ENCODE results near the gene SLC44A4. TPM values are rescaled to one million over a fixed set of nuclear protein-coding genes. Genes with fewer than 3 reads are reported as not detected.

SLC44A4 gene
- total and polyA plus RNA-seq, 9 of the 15 experiments (the other 6 are each of a cell fraction or from before 2014, with no cell fraction given): 7.9 to 18.6 (median 11.2) TPM

- peak; percentile 60 for TF ChIP-seq POLR2B (IDR thresholded peaks at IDR 0.05; ENCODE audit: low read depth, partially characterized antibody)
- peak in 1 of 2 experiments; percentile 50; a peak in 2 of 4 replicates for TF ChIP-seq ZMIZ1 (IDR thresholded peaks at IDR 0.05; ENCODE audit: low read depth in 2 of 2, low read length in 2 of 2)
- TF ChIP-seq ZBTB26 (CRISPR knock-in tag; IDR thresholded peaks at IDR 0.05): peak; percentile 43; the same call in 1 of the 2 replicates
- TF ChIP-seq MTF1 (CRISPR knock-in tag; IDR thresholded peaks at IDR 0.05; ENCODE audit: borderline replicate concordance): no peak
- TF ChIP-seq ZC3H8 (IDR thresholded peaks at IDR 0.05): no peak
- no peak; the same call in 1 of the 2 replicates for TF ChIP-seq CGGBP1 (CRISPR knock-in tag; IDR thresholded peaks at IDR 0.05)
- TF ChIP-seq DEAF1 (CRISPR knock-in tag; IDR thresholded peaks at IDR 0.05): 0 out of 2 replicates have a peak, but pooled peaks have one; percentile 26
- TF ChIP-seq FOXA3 (CRISPR knock-in tag; conservative IDR thresholded peaks at IDR 0.05 in 1 of 2, IDR thresholded peaks at IDR 0.05 in 1 of 2): peak; percentile 91 to 93; a peak in 3 of 4 replicates
- TF ChIP-seq ZSCAN32 (CRISPR knock-in tag; IDR thresholded peaks at IDR 0.05): peak; percentile 84; the same call in 1 of the 2 replicates
- TF ChIP-seq ARID4B (CRISPR knock-in tag; IDR thresholded peaks at IDR 0.05): peak; percentile 90
- TF ChIP-seq MAZ (CRISPR knock-in tag; conservative IDR thresholded peaks at IDR 0.05 in 1 of 2, IDR thresholded peaks at IDR 0.05 in 1 of 2): peak; percentile 28 to 37; a peak in 2 of 4 replicates
- no peak; the same call in 1 of the 2 replicates for TF ChIP-seq MYC (IDR thresholded peaks at IDR 0.05; ENCODE audit: low read depth, low read length)
- TF ChIP-seq MYC (CRISPR knock-in tag; IDR thresholded peaks at IDR 0.05; ENCODE audit: borderline replicate concordance, low read depth): 0 out of 2 replicates have a peak, but pooled peaks have one; percentile 25
- peak; percentile 62; the same call in 1 of the 2 replicates for TF ChIP-seq ZNF764 (CRISPR knock-in tag; IDR thresholded peaks at IDR 0.05; ENCODE audit: low read depth)
- peak in 1 of 2 experiments; percentile 12; a peak in 1 of 4 replicates for TF ChIP-seq TRIM24 (IDR thresholded peaks at IDR 0.05)
Observed at GRCh38 chr6:31826793-31827285, 52.0 kb downstream of the SLC44A4 start (continued).
